ENCODE data around the gene EMC10.
"Not testable (repeated sequence)": the region's sequence is repeated elsewhere in the genome, so short reads cannot be mapped to it uniquely, and the experiment has no call there.

The EMC10 gene

DNA sequence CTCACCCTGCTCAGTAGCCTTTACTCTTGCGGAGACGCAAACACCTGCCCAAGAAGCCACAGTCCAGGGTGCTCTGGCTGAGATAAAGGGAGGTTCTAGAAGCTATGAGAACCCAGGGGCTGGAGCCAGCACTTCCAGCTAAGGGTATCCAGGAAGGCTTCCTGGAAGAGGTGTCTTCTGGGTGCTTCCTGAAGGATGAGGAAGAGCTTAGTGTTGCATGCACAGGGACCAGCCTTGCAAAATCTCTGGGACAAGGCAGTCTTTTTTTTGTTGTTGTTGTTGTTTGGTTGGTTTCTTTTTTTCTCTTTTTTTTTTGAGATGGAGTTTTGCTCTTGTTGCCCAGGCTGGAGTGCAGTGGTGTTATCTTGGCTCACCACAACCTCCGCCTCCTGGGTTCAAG, 23.1 kb upstream of the EMC10 start:
- DNase-seq = no peak

DNA sequence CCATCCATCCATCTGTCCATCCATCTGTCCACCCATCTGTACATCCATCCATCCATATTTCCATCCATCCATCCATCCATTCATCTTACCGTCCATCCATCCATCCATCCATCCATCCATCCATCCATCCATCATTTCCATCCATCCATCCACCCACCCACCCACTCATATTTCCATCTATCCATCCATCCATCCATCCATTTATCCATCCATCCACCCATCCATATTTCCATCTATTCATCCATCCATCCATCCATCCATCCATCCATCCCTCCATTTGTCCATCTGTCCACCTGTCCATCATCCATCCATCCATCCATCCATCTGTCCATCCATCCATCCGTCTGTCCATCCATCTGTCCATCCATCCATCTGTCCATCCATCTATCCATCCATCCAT, 20.3 kb upstream of the EMC10 start:
- no peak for DNase-seq

DNA sequence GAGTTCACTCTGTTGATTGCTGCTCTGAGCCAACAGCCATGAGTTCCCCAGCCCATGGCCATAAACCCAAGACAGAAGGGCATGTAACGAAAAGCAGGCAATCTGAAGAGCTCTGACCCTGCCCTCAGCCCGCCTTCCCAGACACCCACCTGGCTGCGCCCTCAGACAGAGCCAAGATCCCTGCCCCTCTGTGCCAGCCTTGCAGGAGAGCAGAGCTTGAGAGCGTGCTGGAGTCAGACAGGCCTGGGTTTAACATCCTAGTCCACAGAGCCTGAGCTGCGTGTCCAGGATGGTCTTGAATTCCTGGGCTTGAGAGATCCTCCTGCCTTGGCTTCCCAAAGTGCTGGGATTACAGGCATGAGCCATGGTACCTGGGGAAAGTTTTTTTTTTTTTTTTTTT, 19.0 kb upstream of the EMC10 start:
- no peak for DNase-seq

DNA sequence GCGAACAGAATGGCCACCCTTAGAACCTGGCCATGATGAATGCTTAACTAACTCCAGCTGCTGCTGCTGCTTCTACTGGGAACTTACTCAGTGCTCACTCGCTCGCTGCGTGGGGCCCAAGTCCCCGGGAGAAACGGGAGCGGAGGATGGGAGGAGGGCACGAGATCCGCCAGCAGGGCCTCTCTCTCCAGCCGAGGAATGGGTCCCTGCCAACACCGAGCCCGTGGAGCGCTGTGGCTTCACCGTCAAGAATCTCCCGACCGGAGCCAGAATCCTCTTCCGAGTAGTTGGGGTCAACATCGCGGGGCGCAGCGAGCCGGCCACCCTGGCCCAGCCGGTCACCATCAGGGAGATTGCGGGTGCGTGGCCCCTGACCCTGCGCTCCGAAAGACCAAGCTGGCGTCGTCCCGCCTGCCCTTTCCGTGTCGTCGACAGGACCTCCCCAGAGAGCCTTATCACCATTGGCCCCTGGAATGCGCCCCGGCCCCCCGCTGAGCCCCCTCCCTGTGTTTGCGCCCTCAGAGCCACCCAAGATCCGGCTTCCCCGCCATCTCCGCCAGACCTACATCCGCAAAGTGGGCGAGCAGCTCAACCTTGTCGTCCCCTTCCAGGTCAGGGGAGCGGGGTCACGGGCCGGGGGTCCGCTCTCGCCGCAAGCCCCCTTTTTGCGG, 17.8 kb upstream of the EMC10 start:
- DNase-seq = no peak

DNA sequence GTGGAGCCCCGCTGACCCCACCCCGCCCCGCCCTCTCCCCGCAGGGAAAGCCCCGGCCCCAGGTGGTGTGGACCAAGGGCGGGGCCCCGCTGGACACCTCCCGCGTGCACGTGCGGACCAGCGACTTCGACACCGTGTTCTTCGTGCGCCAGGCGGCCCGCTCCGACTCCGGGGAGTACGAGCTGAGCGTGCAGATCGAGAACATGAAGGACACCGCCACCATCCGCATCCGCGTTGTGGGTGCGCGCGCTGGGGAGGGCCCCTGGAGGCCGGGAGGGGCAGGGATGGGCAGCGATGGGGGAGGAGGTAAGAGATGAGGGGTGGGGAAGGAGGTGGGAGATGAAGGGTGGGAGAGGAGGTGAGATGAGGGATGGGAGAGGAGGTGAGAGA, 17.2 kb upstream of the EMC10 start:
- DNase-seq = no peak

DNA sequence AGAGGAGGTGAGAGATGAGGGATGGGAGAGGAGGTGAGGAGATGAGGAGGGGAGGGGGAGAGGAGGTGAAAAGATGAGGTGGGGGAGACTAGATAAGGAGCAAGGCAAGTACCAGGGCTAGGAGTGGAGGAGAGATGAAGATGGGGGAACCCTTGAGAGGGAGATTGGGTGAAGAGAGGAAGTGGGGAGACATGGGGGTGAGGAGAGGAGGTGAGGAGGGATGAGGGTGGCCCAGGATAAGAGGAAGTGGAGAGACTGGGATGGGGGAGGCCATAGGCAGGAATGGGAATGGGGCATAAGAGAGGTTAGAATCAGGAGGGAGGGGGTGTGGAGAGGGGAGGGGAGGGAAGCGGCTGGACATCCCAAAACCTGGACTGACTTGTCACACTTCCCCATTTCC, 16.7 kb upstream of the EMC10 start:
- DNase-seq = no peak

DNA sequence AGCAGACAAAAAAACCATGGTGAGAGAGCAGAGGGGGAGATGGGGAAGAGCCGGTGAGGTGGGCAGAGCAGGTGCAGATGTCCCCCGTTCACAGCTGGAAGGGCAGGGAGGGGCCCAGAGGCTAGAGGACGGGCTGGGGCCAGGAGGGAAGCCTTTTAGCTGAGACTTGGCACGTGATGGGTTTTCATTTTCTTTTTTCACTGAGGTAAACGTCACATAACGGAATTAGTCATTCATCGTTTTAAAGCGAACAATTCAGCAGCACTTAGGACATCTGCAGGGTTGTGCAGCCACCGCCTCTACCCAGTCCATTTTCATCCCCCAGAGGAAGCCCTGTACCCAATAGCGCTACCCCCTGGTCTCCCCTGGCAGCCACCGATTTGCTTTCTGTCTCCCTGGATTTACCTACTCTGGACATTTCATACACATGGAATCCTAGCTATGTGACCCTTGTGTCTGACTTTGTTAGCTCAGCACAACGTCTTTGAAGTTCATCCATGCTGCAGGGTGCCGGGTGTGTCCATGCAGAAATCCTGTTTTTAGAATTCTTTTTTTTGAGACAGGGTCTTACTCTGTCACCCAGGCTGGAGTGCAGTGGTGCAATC, 16.0 kb upstream of the EMC10 start:
- no peak for DNase-seq

DNA sequence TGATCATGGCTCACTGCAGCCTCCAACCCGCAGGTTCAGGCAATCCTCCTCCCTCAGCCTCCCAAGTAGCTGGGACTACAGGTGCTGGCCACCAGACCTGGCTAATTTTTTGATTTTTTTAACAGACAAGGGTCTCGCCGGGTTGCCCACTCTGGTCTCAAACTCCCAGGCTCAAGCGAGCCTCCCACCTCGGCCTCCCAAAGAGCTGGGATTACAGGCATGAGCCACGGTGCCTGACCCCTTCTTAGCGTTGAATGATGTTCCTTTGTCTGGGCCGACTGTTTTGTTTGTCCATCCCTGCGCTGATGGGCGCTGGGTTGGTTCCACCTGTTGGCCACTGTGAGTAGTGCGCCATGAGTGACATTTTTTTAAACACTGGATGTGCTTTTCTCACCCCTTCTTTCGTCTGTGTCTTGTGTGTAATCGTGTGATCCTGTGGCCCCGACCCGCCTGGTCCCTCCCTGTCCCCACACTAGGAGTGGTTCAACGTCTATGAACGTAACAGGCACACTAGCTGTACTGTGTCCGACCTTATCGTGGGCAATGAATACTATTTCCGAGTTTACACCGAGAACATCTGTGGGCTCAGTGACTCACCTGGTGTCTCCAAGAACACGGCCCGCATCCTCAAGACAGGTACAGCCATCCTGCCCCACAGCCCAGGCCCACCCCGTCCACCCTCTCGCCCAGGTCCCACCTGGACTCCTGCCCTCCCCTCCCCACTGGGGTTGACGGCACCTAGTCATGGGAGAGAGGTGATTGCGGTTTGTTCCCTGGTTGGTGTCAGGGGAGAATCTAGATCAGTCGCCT, 15.0 kb upstream of the EMC10 start:
- peak; percentile 31 for DNase-seq

DNA sequence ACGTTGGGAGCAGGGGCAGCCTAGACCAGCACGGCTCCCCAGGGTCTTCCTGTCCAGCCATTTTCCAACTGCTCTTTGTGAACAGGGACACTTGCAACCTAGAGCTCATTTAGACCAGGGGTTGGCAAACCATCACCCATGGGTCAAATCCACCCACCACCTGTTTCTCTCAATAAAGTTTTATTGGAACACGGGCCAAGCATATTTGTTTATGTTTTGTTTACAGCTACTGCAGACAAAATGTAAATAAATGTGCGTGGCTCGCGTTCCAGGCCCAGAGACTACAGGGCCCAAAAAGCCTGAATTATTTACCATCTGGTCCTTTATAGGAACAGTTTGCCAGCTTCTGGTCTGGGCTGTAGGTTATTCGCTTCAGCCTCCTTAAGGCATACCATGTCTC, 13.3 kb upstream of the EMC10 start:
- no peak for DNase-seq

DNA sequence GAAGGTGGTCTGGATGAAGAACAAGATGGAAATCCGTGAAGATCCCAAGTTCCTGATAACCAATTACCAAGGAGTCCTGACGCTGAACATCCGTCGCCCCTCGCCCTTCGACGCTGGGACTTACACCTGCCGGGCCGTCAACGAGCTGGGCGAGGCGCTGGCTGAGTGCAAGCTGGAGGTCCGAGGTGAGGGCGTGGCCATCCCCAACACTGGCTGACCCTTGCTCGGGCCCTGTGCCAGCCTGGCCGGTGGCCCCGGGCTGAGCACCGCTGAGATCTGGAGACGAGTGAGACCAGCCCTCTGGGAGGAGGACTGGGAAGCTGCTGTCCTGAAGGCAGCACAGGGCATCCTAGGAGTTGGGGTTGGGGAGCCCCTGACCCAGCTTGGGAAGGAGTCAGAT, 12.0 kb upstream of the EMC10 start:
- no peak for DNase-seq

DNA sequence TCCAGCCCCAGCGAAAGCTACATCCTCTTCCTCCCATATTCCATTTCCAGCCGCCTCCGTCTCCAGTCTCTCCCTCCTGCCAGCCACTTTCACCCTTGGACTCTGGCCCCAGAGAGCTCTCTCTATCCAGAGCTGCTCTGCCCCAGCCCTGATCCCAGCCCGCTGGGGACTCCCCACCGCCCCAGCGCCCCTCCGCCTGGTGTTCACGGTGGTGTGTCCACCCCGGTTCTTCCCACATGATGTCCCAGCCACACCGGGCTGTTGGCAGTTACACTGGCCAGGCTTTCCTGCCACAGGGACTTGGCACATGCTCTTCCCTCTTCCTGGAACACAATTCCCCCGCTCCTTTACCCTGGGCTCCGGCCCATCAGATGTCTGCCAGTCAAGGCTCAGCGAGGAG, 11.3 kb upstream of the EMC10 start:
- no peak for DNase-seq

DNA sequence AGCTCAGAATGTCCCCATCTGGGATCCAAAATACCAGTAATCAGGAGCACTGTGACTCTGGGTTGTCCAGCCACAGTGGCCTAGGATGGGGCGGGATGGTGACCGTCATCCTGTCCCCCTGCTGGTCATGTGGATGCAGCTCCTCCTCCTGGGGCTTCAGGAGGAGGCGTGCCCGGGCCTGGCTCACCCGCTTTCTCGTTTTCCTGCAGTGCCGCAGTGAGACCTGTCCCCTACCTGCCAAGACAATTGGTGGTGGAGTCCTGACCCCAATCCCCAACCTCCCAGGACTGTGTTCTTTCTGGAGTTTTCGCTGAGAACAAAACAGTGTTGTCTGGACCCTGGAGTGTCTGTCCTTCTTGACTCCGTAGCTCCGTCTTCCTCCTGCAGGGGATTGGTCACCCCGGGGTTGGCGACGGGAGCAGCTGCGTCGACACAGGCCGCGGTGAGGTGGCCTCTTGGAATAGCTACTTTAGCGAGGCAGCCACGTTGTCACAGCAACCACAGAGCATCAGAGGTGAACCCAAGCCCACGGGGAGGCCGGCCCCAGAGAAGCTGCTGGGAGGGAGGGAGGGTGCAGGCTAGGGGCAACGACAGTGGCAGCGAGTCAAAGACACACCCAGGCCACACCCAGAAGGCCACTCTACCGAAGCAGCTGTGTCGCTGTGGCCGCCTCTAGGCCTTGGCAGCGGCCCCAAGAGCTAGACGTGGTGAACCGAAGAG, 10.2 kb upstream of the EMC10 start:
- DNase-seq = no peak

DNA sequence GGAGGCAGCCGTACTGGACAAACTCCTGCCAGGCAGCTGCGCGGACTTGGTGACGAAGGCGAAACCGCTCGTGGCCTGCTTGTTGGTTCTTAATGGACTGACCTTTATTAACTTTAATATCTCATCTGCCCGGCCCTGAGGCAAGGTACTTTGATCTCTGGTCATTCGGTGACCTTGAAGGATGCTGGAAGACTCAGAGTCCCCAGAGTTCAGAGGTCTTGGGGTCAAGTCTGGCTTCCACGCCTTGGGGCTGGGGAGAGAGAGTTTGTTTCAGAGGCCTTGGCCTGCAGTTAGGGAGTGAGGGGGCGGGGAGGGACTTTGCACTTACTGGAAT, 9.6 kb upstream of the EMC10 start:
- DNase-seq = no peak

DNA sequence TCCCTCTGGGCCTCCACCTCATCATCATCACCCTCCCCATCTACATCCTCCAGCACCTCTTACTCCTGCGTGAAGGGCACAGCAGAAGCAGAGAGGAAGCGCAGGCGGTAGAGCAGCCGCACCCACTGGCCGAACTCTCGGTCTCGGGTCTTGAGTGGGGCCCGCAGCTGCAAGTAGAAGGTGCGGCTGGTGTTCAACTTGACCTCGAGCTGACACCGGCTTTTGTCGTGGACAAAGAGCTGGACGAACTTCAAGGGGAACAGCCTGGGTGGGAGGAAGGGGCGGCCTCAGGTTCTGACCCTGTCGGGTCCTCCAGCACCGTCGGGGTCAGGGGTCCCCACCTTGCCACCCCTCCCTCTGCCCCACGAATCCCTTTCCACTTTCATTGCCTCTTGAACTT, 8.7 kb upstream of the EMC10 start:
- DNase-seq = no peak

DNA sequence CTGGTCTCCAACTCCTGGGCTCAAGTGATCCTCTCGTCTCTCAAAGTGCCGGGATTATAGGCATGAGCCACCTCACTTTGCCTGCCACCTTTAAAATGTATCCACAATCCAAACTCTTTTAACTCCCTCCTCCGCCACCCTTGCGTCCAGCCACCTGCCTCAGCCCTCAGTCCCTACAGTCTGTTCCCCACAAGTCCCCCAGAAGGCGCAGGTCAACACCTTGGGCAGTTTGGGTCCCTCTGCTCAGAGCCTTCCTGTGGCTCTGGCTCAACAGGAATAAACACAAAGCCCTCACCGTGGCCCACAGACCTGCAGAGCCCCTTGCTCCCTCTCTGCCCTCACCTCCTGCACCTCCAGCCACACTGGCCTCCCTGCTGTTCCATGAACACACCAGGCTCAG, 7.5 kb upstream of the EMC10 start:
- DNase-seq = no peak

DNA sequence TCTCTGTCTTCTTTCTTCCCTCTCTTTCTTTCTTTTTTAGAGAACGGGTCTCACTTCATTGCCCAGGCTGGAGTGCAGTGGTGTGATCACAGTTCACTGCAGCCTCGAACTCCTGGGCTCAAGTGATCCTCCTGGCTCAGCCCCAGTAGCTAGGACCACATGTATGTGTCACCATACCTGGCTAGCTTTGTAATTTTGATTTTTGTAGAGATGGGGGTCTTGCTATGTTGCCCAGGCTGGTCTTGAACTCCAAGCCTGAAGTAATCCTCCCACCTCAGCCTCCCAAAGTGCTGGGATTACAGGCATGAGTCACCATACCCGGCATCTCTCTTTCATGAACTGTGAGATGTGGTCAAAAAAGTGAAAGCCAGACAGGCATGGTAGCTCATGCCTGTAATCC, 3.0 kb upstream of the EMC10 start:
- DNase-seq = not testable (repeated sequence)

DNA sequence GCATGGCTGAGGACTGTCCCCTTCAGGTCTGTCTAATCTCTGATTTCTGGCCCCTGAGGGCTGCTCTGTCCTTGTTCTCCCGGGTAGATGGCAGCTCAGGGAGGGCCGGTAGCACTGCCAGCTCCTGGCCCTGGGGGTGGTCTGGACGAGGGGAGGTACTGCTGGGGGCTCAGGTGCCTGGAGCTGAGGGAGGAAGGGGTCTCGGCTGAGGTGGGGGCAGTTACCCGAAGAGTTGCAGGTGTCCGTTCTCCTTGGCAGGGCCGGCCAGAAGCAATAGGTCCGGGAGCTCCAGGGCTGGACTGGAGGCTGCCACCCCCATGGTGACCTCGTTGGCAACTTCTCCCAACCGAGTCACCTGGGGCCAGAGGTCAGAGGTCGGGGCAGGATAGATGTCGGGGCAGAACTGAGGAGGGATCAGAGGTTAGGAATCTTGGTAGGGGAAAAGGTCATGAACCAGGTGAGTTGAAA, 1.2 kb upstream of the EMC10 start:
- no peak for DNase-seq

DNA sequence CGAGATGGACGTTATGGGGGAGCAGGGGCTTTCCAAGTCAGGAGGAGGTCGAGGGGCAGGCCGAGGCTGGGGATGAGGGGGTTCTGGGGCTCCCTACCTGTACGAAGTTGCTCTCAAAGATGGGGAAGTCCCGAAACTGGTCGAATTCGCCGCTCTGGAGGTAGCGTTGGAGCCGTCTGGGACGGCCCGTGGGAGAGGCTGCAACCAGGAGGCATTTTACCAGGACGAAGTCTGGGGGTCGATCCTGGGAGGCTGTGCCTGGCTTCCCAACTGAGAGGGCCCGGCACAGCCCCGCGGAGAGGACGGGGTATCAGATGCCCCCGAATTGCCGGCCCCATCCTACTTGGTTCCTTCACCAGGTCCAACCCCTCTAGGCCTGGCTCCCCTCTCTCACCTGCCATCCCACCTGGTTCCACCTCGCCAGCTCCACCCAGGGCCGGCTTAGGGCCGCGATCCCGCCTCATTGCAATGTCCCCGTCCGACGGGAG, 527 bp upstream of the EMC10 start:
- DNase-seq = no peak

DNA sequence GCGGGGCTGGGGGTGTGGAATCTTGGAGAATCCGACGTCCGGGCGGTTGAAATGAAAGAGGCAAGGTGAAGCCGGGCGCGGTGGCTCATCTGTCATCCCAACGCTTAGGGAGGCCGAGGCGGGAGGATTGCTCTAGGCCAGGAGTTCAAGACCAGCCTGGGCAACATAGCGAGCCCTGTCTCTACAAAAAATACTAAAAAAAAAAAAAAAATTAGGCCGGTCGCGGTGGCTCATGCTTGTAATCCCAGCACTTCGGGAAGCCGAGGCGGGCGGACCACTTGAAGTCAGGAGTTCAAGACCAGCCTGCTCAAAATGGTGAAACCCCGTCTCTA, 566 bp downstream of the EMC10 start:
- DNase-seq = no peak

DNA sequence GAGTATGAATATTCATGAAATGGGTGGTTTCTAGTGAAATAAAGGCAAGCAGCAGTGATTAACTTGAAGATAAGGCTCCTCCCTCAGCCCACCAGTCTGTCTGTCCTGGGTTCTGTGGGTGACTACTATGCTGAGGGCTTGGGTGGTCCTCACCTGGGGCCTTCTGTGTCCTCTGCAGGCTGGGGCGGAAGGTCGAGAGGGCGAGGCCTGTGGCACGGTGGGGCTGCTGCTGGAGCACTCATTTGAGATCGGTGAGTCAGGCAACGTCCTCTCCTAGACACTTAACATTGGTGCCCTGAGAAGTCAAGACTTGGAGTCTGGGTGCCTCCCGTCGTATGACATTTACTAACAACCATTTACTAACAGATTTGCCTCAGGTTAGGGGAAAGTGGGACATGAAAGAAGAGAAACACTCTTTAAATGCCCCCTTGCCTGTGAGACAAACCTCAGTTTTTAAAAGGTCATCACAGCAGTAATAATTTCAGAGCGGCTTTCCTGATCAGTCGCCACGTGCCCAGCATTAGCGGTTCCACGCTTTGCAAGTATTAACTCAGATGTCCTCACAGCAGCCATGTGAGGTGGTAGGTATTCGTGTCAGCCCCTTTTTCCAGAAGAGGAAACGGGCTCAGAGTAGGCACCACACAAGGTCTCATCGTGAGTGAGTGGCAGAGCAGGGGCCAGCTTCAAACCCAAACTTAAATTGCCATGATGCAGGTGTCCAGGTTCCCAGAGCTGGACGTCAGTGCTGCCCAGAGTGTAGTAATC, 1.6 kb downstream of the EMC10 start:
- DNase-seq = no peak

DNA sequence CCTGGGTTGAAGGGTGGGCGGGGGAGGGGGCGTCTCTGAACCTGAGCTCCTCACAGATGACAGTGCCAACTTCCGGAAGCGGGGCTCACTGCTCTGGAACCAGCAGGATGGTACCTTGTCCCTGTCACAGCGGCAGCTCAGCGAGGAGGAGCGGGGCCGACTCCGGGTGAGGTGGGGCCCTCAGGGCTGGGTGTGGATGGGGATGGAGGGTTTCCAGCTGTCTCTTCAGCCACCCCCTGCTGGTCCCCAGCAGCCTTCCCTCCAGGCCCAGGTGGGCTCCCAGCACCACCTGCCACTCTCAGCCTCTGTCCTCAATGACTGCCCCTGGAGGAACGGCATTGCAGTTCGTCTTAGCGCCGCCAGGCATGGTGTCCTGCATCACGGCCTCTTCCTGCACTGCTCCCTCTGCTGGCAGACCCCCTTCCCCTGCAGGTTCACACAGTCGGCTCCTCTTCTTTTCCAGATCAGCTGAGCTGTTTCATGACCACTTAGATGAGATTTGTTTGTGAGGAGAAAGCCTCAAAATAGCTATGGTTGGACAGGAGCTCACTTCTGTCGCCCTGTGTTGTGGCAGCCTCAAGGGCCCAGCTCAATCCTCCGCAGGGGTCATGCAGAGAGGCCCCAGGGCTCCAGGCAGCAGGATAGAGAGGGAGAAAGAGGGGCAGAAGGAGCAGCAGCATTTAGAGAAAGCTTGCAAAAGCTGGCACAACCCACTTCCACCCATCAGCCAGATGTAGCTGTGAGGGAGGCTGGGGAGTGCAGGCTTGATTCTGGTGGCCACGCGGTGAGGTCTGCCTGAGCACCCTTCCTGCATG, 2.8 kb downstream of the EMC10 start:
- no peak for DNase-seq

DNA sequence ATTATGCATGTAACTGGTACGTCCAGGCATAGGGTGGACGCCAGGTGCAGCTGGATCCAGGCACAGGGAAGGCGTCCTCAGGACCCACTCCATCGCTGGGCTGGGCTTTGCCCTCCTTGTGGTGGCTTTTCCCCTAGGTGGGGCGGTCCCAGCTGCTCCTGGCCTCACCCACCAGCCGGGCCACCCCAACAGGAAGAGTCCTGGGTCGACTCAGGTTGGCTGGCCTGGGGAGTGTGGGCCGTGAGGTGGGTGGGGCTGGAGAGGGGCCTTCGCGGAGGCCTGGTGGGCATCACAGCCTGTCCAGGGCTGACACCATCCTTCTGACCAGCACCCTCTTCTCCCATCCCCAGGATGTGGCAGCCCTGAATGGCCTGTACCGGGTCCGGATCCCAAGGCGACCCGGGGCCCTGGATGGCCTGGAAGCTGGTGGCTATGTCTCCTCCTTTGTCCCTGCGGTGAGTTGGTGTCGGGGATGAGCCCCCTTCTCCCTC, 3.5 kb downstream of the EMC10 start:
- no peak for DNase-seq

Measured in NK-92 treated with Interleukin-12 subunit alpha and Interleukin-12 subunit beta, amount 100 ng/mL, for 24 hours (cell line).